SK-N-SH treated with all-trans-retinoic acid at 6 μM for 48 hours (cell line): ENCODE data around the gene LCN2.

Experiments used
- ATAC-seq: fragments of 200-7000 bp; cut with Tn5 transposase; 3 replicates; pipeline ENCODE4 v1.9.1; 2020; ENCODE audit warnings: mild to moderate bottlenecking, moderate library complexity
- ARNTL ChIP-seq: fragments of 450-650 bp; formaldehyde crosslinking; IDR thresholded peaks from 2 replicates; pipeline ENCODE4 v1.5.0; 2020; ENCODE audit warnings: low read depth, mild to moderate bottlenecking, moderate library complexity, borderline replicate concordance
- BACH2 ChIP-seq: fragments of 250-450 bp; sonication (Bioruptor Pico); IDR thresholded peaks from 2 replicates; pipeline ENCODE4 v1.9.0; 2021; ENCODE audit warnings: mild to moderate bottlenecking, borderline replicate concordance
- CREB5 ChIP-seq: fragments of 250-450 bp; sonication (Bioruptor Pico); IDR thresholded peaks from 2 replicates; pipeline ENCODE4 v1.5.1; 2020; ENCODE audit warnings: low read depth, mild to moderate bottlenecking, moderate library complexity
- CSDC2 ChIP-seq: fragments of 250-450 bp; sonication (Bioruptor Pico); IDR thresholded peaks from 2 replicates; pipeline ENCODE4 v1.5.0; 2020; ENCODE audit warnings: mild to moderate bottlenecking, moderate library complexity
- CSRNP3 ChIP-seq: fragments of 250-450 bp; sonication (Bioruptor Pico); IDR thresholded peaks from 2 replicates; pipeline ENCODE4 v1.5.1; 2021; ENCODE audit warnings: mild to moderate bottlenecking, moderate library complexity
- ESRRG ChIP-seq: fragments of 250-450 bp; sonication (Bioruptor Pico); IDR thresholded peaks from 2 replicates; pipeline ENCODE4 v1.6.1; 2021; ENCODE audit warnings: mild to moderate bottlenecking
- GLIS3 ChIP-seq: fragments of 250-450 bp; sonication (Bioruptor Pico); IDR thresholded peaks from 2 replicates; pipeline ENCODE4 v1.5.0; 2020; ENCODE audit warnings: mild to moderate bottlenecking, moderate library complexity
- ISL1 ChIP-seq: fragments of 250-450 bp; sonication (Bioruptor Pico); IDR thresholded peaks from 2 replicates; pipeline ENCODE4 v2.1.2; 2022; ENCODE audit warnings: mild to moderate bottlenecking, moderate library complexity
- OSR1 ChIP-seq: fragments of 250-450 bp; sonication (Bioruptor Pico); IDR thresholded peaks from 2 replicates; pipeline ENCODE4 v1.8.0; 2022; ENCODE audit warnings: moderate library complexity, mild to moderate bottlenecking, inconsistent platforms
- PATZ1 ChIP-seq: fragments of 250-450 bp; sonication (Bioruptor Pico); IDR thresholded peaks from 2 replicates; pipeline ENCODE4 v1.8.0; 2020; ENCODE audit warnings: mild to moderate bottlenecking, moderate library complexity, borderline replicate concordance
- POU6F1 ChIP-seq: fragments of 250-450 bp; sonication (Bioruptor Pico); IDR thresholded peaks from 2 replicates; pipeline ENCODE4 v1.8.0; 2021; ENCODE audit warnings: low read depth, mild to moderate bottlenecking, moderate library complexity, borderline replicate concordance
- PPARA ChIP-seq: fragments of 250-450 bp; sonication (Bioruptor Pico); IDR thresholded peaks from 2 replicates; pipeline ENCODE4 v1.5.0; 2020; ENCODE audit warnings: mild to moderate bottlenecking, borderline replicate concordance
- RARB ChIP-seq: fragments of 250-450 bp; sonication (Bioruptor Pico); IDR thresholded peaks from 2 replicates; pipeline ENCODE4 v1.8.0; 2021; ENCODE audit warnings: mild to moderate bottlenecking, moderate library complexity
- SNAI2 ChIP-seq: fragments of 250-450 bp; sonication (Bioruptor Pico); IDR thresholded peaks from 2 replicates; pipeline ENCODE4 v1.5.0; 2020; ENCODE audit warnings: mild to moderate bottlenecking, moderate library complexity
- TCF4 ChIP-seq: fragments of 250-450 bp; sonication (Bioruptor Pico); IDR thresholded peaks from 2 replicates; pipeline ENCODE4 v1.8.0; 2021; ENCODE audit warnings: mild to moderate bottlenecking, moderate library complexity, borderline replicate concordance
- TOX ChIP-seq: fragments of 250-450 bp; sonication (Bioruptor Pico); IDR thresholded peaks from 2 replicates; pipeline ENCODE4 v1.8.0; 2021; ENCODE audit warnings: mild to moderate bottlenecking, moderate library complexity, borderline replicate concordance
- TSHZ2 ChIP-seq: fragments of 250-450 bp; sonication (Bioruptor Pico); IDR thresholded peaks from 2 replicates; pipeline ENCODE4 v1.5.0; 2020; ENCODE audit warnings: mild to moderate bottlenecking, moderate library complexity
- ZC3H10 ChIP-seq: fragments of 250-450 bp; sonication (Bioruptor Pico); IDR thresholded peaks from 2 replicates; pipeline ENCODE4 v1.5.1; 2021; ENCODE audit warnings: mild to moderate bottlenecking, moderate library complexity
- ZFP30 ChIP-seq: fragments of 450-650 bp; formaldehyde crosslinking; IDR thresholded peaks from 2 replicates; pipeline ENCODE4 v1.5.0; 2022; ENCODE audit warnings: mild to moderate bottlenecking, moderate library complexity
- ZNF8 ChIP-seq: fragments of 450-650 bp; formaldehyde crosslinking; IDR thresholded peaks from 2 replicates; pipeline ENCODE4 v1.5.0; 2020; ENCODE audit warnings: mild to moderate bottlenecking, moderate library complexity

The LCN2 gene

GRCh38 chr9:128121466-128121810 lies 27.8 kb upstream of the LCN2 start (continued):
- TF ChIP-seq OSR1 (no peak), GLIS3 (CRISPR knock-in tag) (no peak), ISL1 (CRISPR knock-in tag) (no peak), CSRNP3 (CRISPR knock-in tag) (no peak)

GRCh38 chr9:128121924-128122808 lies 27.1 kb upstream of the LCN2 start:
- TF ChIP-seq ZNF8 (CRISPR knock-in tag) (no peak), ZFP30 (CRISPR knock-in tag) (no peak), PPARA (CRISPR knock-in tag) (no peak), RARB (no peak), ARNTL (CRISPR knock-in tag) (no peak), ISL1 (CRISPR knock-in tag) (no peak), TSHZ2 (no peak), TCF4 (CRISPR knock-in tag) (no peak), CSDC2 (CRISPR knock-in tag) (no peak), TOX (CRISPR knock-in tag) (no peak)
- ATAC-seq, result no peak

GRCh38 chr9:128122809-128123175 lies 26.5 kb upstream of the LCN2 start:
- no peak for ATAC-seq
- TF ChIP-seq ZC3H10 (CRISPR knock-in tag), result no peak
- TF ChIP-seq ESRRG (CRISPR knock-in tag), result no peak
- no peak for TF ChIP-seq TOX (CRISPR knock-in tag)
- no peak for TF ChIP-seq ARNTL (CRISPR knock-in tag)
- no peak for TF ChIP-seq PPARA (CRISPR knock-in tag)
- no peak for TF ChIP-seq OSR1
- no peak for TF ChIP-seq RARB
- no peak for TF ChIP-seq CSDC2 (CRISPR knock-in tag)
- no peak for TF ChIP-seq GLIS3 (CRISPR knock-in tag)
- TF ChIP-seq SNAI2 (CRISPR knock-in tag), result no peak
- no peak for TF ChIP-seq POU6F1 (CRISPR knock-in tag)
- no peak for TF ChIP-seq TSHZ2
- no peak for TF ChIP-seq ZFP30 (CRISPR knock-in tag)
- no peak for TF ChIP-seq ZNF8 (CRISPR knock-in tag)
- no peak for TF ChIP-seq PATZ1 (CRISPR knock-in tag)
- TF ChIP-seq BACH2 (CRISPR knock-in tag), result no peak
- TF ChIP-seq CREB5 (CRISPR knock-in tag), result no peak
